Measurements from ENCODE around the gene B2M. TPM values are rescaled to one million over a fixed set of nuclear protein-coding genes. Genes with fewer than 3 reads are reported as not detected.

The B2M gene
- total and polyA plus RNA-seq, 2 donors (not counting 1 experiment from before 2014, with no cell fraction given) = 3,981 to 17,989 TPM

DNA sequence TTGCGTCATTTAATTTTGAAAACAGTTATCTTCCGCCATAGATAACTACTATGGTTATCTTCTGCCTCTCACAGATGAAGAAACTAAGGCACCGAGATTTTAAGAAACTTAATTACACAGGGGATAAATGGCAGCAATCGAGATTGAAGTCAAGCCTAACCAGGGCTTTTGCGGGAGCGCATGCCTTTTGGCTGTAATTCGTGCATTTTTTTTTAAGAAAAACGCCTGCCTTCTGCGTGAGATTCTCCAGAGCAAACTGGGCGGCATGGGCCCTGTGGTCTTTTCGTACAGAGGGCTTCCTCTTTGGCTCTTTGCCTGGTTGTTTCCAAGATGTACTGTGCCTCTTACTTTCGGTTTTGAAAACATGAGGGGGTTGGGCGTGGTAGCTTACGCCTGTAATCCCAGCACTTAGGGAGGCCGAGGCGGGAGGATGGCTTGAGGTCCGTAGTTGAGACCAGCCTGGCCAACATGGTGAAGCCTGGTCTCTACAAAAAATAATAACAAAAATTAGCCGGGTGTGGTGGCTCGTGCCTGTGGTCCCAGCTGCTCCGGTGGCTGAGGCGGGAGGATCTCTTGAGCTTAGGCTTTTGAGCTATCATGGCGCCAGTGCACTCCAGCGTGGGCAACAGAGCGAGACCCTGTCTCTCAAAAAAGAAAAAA, 1.2 kb downstream of the B2M start:
- H3K79me2 ChIP-seq (ENCODE audit: control insufficient read depth, insufficient read depth, low read length) = peaks cover 92% of the 10 kb centered on the region
- intact Hi-C loops (cut with micrococcal nuclease) = loop anchor here (1.0 to 5.0 kb wide), 4 partner anchors 14 to 285 kb away; partner anchors contain the start of genes CTDSPL2 and EIF3J
- ATAC-seq (ENCODE audit: low read depth) = peak; percentile 13
- peaks cover 53% of the 10 kb centered on the region for H3K4me1 Mint-ChIP-seq
- no peak for TF ChIP-seq EZH2 (IDR thresholded peaks at IDR 0.05; ENCODE audit: borderline replicate concordance, insufficient read depth, low read depth, low read length, poor library complexity, severe bottlenecking)
- H2AFZ ChIP-seq (ENCODE audit: insufficient read depth, low read depth, low read length, poor library complexity, severe bottlenecking) = no peak overlapping the region
- peak overlapping the region; percentile 100 for H3K27ac Mint-ChIP-seq
- ChIA-PET POLR2A (interaction anchor here (0.7 to 34.6 kb wide), 7 partner anchors 16 to 255 kb away, joined by 3 to 819 read pairs (median 35); partner anchors contain the start of genes SPG11 and TRIM69), CTCF (interaction anchor here (0.8 to 15.6 kb wide), 8 partner anchors 9 to 46 kb away, joined by 3 to 529 read pairs (median 26); partner anchors contain the start of genes SPG11 and TRIM69)
- H3K4me2 ChIP-seq (replicated peaks; ENCODE audit: low read depth, low read length, poor library complexity, severe bottlenecking) = peak overlapping the region; percentile 76
- H3K27ac ChIP-seq (ENCODE audit: low read length in 2 of 2) = peak overlapping the region; percentile 99 to 100
- H4K20me1 ChIP-seq (ENCODE audit: control insufficient read depth, insufficient read depth, low read length, poor library complexity, severe bottlenecking) = peaks cover 61% of the 10 kb centered on the region
- no peaks in the 10 kb centered on the region for H3K9me3 ChIP-seq (ENCODE audit: control extremely low read depth in 1 of 3, control insufficient read depth in 2 of 3, insufficient read depth in 1 of 3, low read length in 2 of 3)
- peak overlapping the region; percentile 99 for H3K9ac ChIP-seq (ENCODE audit: low read length)
- H3K9me3 Mint-ChIP-seq (ENCODE audit: insufficient read depth) = no peaks in the 10 kb centered on the region
- H3K36me3 ChIP-seq (replicated peaks in 1 of 2; ENCODE audit: control extremely low read depth in 1 of 2, control insufficient read depth in 1 of 2, extremely low read depth in 1 of 2, insufficient read depth in 2 of 2, low read length in 1 of 2) = peaks cover 7 to 63% of the 10 kb centered on the region in 2 experiments
- peak; percentile 84 for DNase-seq
- under 1% methylated on average over 15 of the region's 24 CpGs for WGBS (ENCODE audit: insufficient coverage)
- H3K4me3 ChIP-seq (ENCODE audit: control extremely low read depth in 1 of 5, extremely low read depth in 1 of 5, insufficient read depth in 1 of 5, low read depth in 2 of 5, low read length in 4 of 5) = peak overlapping the region; percentile 90 to 100 (median 100)
- no peaks in the 10 kb centered on the region for H3K27me3 ChIP-seq (replicated peaks in 1 of 4; ENCODE audit: control extremely low read depth in 1 of 4, control insufficient read depth in 3 of 4, insufficient read depth in 4 of 4, low read length in 3 of 4)
- peak overlapping the region; percentile 99 for H3K4me3 Mint-ChIP-seq
- peaks cover 48 to 52% of the 10 kb centered on the region in 2 donors for H3K4me1 ChIP-seq (ENCODE audit: control insufficient read depth in 2 of 2, insufficient read depth in 2 of 2, low read length in 2 of 2)
- no peaks in the 10 kb centered on the region for H3K27me3 Mint-ChIP-seq

- Histone ChIP-seq H3K4me3 (ENCODE audit: control extremely low read depth in 1 of 5, extremely low read depth in 1 of 5, insufficient read depth in 1 of 5, low read depth in 2 of 5, low read length in 4 of 5) (peak overlapping the region; percentile 90 to 100 (median 100)), H3K9ac (ENCODE audit: low read length) (peak overlapping the region; percentile 99), H3K79me2 (ENCODE audit: control insufficient read depth, insufficient read depth, low read length) (peaks cover 94% of the 10 kb centered on the region), H3K27me3 (replicated peaks in 1 of 4; ENCODE audit: control extremely low read depth in 1 of 4, control insufficient read depth in 3 of 4, insufficient read depth in 4 of 4, low read length in 3 of 4) (no peaks in the 10 kb centered on the region), H3K4me2 (replicated peaks; ENCODE audit: low read depth, low read length, poor library complexity, severe bottlenecking) (peak overlapping the region; percentile 76), H3K27ac (ENCODE audit: low read length in 2 of 2) (peak overlapping the region; percentile 99 to 100), H3K4me1 (ENCODE audit: control insufficient read depth in 2 of 2, insufficient read depth in 2 of 2, low read length in 2 of 2) (peaks cover 54% of the 10 kb centered on the region in 2 donors), H2AFZ (ENCODE audit: insufficient read depth, low read depth, low read length, poor library complexity, severe bottlenecking) (no peak overlapping the region), H3K36me3 (replicated peaks in 1 of 2; ENCODE audit: control extremely low read depth in 1 of 2, control insufficient read depth in 1 of 2, extremely low read depth in 1 of 2, insufficient read depth in 2 of 2, low read length in 1 of 2) (peaks cover 10 to 65% of the 10 kb centered on the region in 2 experiments), H4K20me1 (ENCODE audit: control insufficient read depth, insufficient read depth, low read length, poor library complexity, severe bottlenecking) (peaks cover 70% of the 10 kb centered on the region), H3K9me3 (ENCODE audit: control extremely low read depth in 1 of 3, control insufficient read depth in 2 of 3, insufficient read depth in 1 of 3, low read length in 2 of 3) (no peaks in the 10 kb centered on the region)
- ATAC-seq (ENCODE audit: low read depth) (no peak), DNase-seq (peak; percentile 58)
- no peaks in the 10 kb centered on the region for H3K9me3 Mint-ChIP-seq (ENCODE audit: insufficient read depth)
- no peaks in the 10 kb centered on the region for H3K27me3 Mint-ChIP-seq
- peak overlapping the region; percentile 99 for H3K4me3 Mint-ChIP-seq
- peak overlapping the region; percentile 100 for H3K27ac Mint-ChIP-seq
- CTCF ChIA-PET = interaction anchor here (0.6 to 15.6 kb wide), 9 partner anchors 9 to 124 kb away, joined by 3 to 529 read pairs (median 23); partner anchors contain the start of genes SPG11 and TRIM69
- WGBS (ENCODE audit: insufficient coverage) = no CpG with 5 or more reads among the region's 5 CpGs
- intact Hi-C loops (cut with micrococcal nuclease) = loop anchor here (1.0 to 5.0 kb wide), 3 partner anchors 25 to 286 kb away; partner anchors contain the start of genes CTDSPL2 and EIF3J
- TF ChIP-seq CTCF (IDR thresholded peaks at IDR 0.05) (peak; percentile 31), EZH2 (IDR thresholded peaks at IDR 0.05; ENCODE audit: borderline replicate concordance, insufficient read depth, low read depth, low read length, poor library complexity, severe bottlenecking) (no peak)
- peaks cover 58% of the 10 kb centered on the region for H3K4me1 Mint-ChIP-seq
- POLR2A ChIA-PET = interaction anchor here (0.5 to 34.6 kb wide), 9 partner anchors 16 to 930 kb away, joined by 3 to 819 read pairs (median 9); partner anchors contain the start of genes SPG11 and TRIM69
These were observed 2.0 kb downstream of the B2M start for GRCh38 chr15:44713006-44713966.
